ENCODE measurements around the gene MTRF1L. TPM values are rescaled to one million over a fixed set of nuclear protein-coding genes. Genes with fewer than 3 reads are reported as not detected.

The MTRF1L gene
- total RNA-seq, 2 experiments from 2014 or later = 15.7 to 17.5 TPM

DNA sequence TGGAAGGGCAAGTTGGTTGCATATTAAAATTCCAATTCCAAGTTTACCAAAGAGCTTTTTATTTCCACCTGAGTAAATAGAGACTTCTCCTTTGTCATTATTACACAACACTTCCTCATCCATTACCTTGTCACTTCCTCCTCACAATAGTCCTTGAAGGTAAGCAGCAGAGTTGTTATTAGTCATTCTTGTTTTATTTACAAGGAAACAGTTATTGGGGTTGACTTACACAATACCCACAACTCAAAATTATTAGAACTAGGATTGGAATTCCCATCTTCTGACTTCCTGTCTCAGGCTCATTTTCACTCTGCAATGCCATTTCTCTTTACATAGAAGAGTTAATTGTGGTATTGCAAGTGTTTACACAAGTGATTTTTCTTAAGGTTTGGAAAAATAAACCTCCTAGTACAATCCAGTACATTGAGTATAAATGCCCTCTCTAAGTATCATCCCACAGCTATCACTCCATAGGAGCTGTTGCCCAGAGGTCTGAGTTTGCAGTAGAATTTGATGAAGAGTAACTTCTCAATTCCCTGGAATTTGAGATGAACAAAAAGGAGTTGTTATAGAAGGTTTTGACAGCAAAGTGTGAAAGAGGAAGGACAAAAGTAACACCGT is 28.9 kb upstream of the MTRF1L start:
- H3K27me3 Mint-ChIP-seq = peaks cover 1% of the 10 kb centered on the region
- H3K9me3 Mint-ChIP-seq = no peaks in the 10 kb centered on the region
- no peak overlapping the region for H3K27ac Mint-ChIP-seq
- CTCF ChIA-PET = interaction anchor here (1.4 to 1.8 kb wide), 2 partner anchors 8 to 481 kb away, joined by 5 to 6 read pairs; no protein-coding TSS in a partner anchor
- intact Hi-C loops (cut with micrococcal nuclease) = loop anchor here (5.0 kb wide), 1 partner anchor 281 kb away; no protein-coding TSS in a partner anchor
- no peak overlapping the region for H3K4me3 Mint-ChIP-seq
- H3K36me3 Mint-ChIP-seq (ENCODE audit: low read depth) = no peaks in the 10 kb centered on the region
- DNase-seq = no peak
- no peaks in the 10 kb centered on the region for H3K4me1 Mint-ChIP-seq (ENCODE audit: low read depth)
- no peak for ATAC-seq
- TF ChIP-seq, protein P1, sequence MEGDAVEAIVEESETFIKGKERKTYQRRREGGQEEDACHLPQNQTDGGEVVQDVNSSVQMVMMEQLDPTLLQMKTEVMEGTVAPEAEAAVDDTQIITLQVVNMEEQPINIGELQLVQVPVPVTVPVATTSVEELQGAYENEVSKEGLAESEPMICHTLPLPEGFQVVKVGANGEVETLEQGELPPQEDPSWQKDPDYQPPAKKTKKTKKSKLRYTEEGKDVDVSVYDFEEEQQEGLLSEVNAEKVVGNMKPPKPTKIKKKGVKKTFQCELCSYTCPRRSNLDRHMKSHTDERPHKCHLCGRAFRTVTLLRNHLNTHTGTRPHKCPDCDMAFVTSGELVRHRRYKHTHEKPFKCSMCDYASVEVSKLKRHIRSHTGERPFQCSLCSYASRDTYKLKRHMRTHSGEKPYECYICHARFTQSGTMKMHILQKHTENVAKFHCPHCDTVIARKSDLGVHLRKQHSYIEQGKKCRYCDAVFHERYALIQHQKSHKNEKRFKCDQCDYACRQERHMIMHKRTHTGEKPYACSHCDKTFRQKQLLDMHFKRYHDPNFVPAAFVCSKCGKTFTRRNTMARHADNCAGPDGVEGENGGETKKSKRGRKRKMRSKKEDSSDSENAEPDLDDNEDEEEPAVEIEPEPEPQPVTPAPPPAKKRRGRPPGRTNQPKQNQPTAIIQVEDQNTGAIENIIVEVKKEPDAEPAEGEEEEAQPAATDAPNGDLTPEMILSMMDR (IDR thresholded peaks at IDR 0.05) = no peak
- POLR2A ChIA-PET = no interaction called here

DNA sequence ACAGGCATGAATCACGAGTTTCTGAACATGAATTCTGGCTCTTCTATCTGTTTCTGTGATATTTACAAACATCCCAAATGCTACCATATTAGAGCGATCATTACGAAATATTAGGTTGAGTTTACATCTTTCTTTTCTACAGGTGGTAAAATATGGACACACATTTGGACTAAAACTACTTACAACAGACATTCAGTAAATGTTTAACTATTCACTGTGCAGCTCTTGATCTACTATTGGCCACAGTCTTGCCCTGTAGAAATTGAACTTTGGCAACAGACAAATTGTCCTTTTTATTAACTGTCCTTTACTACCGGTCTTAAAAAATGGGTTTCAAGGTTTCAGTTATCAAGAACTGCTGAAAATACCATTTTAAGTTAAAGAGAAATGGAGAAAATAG is 26.5 kb upstream of the MTRF1L start:
- POLR2A ChIA-PET = no interaction called here
- DNase-seq (no peak), ATAC-seq (no peak)
- intact Hi-C loops (cut with micrococcal nuclease) = no loop called here
- Mint-ChIP-seq H3K36me3 (ENCODE audit: low read depth) (no peaks in the 10 kb centered on the region), H3K4me1 (ENCODE audit: low read depth) (peaks cover 6% of the 10 kb centered on the region), H3K27ac (no peak overlapping the region), H3K4me3 (no peak overlapping the region), H3K27me3 (peaks cover 8% of the 10 kb centered on the region), H3K9me3 (no peaks in the 10 kb centered on the region)
- CTCF ChIA-PET = no interaction called here
- TF ChIP-seq, protein P1 (IDR thresholded peaks at IDR 0.05) = no peak

DNA sequence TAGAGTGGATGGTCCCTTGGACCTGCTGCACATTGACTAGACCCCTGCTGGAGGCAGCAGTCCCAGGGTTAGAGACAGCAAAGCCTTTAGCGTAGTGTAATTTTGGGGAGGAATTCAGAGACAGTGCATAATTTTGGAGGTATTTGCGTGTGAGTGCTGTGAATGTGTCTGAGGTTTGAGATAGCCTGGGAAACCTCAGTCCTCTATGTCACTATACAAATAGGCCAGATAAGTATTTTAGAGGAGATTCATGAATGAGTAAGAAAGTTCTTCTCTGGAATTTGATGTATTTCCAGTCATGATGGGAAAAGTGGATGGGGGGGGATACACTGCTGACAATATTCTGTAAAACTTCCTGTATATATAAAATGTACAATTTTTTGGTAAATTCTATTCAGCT is 25.8 kb upstream of the MTRF1L start:
- ChIA-PET POLR2A (no interaction called here), CTCF (no interaction called here)
- H3K9me3 Mint-ChIP-seq = no peaks in the 10 kb centered on the region
- no peaks in the 10 kb centered on the region for H3K36me3 Mint-ChIP-seq (ENCODE audit: low read depth)
- peaks cover 11% of the 10 kb centered on the region for H3K27me3 Mint-ChIP-seq
- ATAC-seq (no peak), DNase-seq (no peak)
- intact Hi-C loops (cut with micrococcal nuclease) = no loop called here
- H3K4me1 Mint-ChIP-seq (ENCODE audit: low read depth) = peaks cover 6% of the 10 kb centered on the region
- TF ChIP-seq, protein P1 (IDR thresholded peaks at IDR 0.05) = no peak
- no peak overlapping the region for H3K4me3 Mint-ChIP-seq
- H3K27ac Mint-ChIP-seq = no peak overlapping the region

DNA sequence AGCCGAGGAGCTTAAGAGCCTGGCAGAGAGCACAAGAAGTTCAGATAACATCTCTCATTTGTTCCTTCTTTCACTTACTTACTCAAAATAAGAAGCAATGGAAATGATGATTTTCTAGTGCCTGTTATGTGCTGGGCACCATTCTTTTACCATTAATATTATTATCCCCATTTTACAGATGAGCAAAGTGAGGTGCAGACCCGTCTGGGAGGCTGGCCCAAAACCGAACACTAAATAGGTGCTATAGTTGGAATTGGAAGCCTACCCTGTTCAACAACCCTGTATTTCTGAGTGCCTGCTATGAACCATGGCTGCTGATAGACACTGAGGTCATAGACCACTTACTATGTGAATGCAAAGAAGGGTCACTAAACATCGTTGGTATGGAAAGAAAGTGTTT is 25.0 kb upstream of the MTRF1L start:
- CTCF ChIA-PET = interaction anchor here (1.0 to 1.5 kb wide), 2 partner anchors 29 to 73 kb away, joined by 3 to 6 read pairs; no protein-coding TSS in a partner anchor
- intact Hi-C loops (cut with micrococcal nuclease) = no loop called here
- no peaks in the 10 kb centered on the region for H3K36me3 Mint-ChIP-seq (ENCODE audit: low read depth)
- peaks cover 6% of the 10 kb centered on the region for H3K4me1 Mint-ChIP-seq (ENCODE audit: low read depth)
- DNase-seq (no peak), ATAC-seq (no peak)
- H3K9me3 Mint-ChIP-seq = no peaks in the 10 kb centered on the region
- POLR2A ChIA-PET = no interaction called here
- H3K4me3 Mint-ChIP-seq = no peak overlapping the region
- H3K27ac Mint-ChIP-seq = no peak overlapping the region
- TF ChIP-seq, protein P1 (IDR thresholded peaks at IDR 0.05) = no peak
- H3K27me3 Mint-ChIP-seq = peaks cover 11% of the 10 kb centered on the region

DNA sequence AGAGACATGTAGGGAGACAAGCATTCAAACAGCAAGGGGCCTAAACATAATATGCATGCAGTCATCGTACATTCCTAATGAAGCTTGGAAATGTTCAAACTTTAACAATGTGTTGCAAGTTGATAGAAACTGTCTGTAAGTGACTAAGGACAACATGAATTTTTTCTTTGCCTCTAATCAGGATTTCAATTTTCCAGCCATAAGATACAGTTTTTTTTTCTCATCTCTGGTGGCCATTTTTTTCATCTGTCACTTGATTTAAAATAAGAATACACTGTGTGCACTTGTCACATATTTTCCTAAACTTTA is 22.2 kb upstream of the MTRF1L start:
- Mint-ChIP-seq H3K27me3 (peaks cover 14% of the 10 kb centered on the region), H3K9me3 (no peaks in the 10 kb centered on the region), H3K27ac (no peak overlapping the region), H3K4me3 (no peak overlapping the region), H3K4me1 (ENCODE audit: low read depth) (peaks cover 6% of the 10 kb centered on the region), H3K36me3 (ENCODE audit: low read depth) (no peaks in the 10 kb centered on the region)
- DNase-seq (no peak), ATAC-seq (no peak)
- intact Hi-C loops (cut with micrococcal nuclease) = loop anchor here (1.0 to 5.0 kb wide), 2 partner anchors 72 to 160 kb away; no protein-coding TSS in a partner anchor
- TF ChIP-seq, protein P1 (IDR thresholded peaks at IDR 0.05) = no peak
- ChIA-PET POLR2A (no interaction called here), CTCF (interaction anchor here (1.0 to 3.0 kb wide), 9 partner anchors 17 to 160 kb away, joined by 3 to 16 read pairs (median 5); no protein-coding TSS in a partner anchor)
